Fibroblast of the conjunctiva (primary cell): ENCODE measurements around the gene SCN2A.
"Not testable (repeated sequence)": the region's sequence is repeated elsewhere in the genome, so short reads cannot be mapped to it uniquely, and the experiment has no call there.

Source experiments
- DNase-seq: peaks from one replicate; pipeline ENCODE4 v3.0.0-alpha.2; 2010; ENCODE audit warnings: low read depth

Gene SCN2A

DNA sequence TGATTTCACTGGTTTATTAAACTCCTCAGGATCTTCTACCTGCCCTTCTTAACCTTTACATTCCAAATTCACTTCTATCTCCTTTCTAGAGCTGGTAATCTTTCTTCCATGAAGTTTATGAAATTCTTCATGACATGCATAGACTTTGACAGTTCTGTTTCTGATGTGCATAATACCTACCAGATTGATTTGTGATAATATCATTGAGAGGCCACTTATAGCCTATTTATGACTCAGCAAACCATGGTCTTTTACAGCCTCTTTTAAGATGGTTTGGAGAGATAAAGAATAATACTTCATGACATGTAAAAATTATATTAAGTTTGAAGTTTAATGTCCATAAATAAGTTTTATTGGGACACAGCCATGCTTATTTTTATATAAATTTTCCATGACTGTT, 14.0 kb downstream of the SCN2A start:
- DNase-seq, result no peak

DNA sequence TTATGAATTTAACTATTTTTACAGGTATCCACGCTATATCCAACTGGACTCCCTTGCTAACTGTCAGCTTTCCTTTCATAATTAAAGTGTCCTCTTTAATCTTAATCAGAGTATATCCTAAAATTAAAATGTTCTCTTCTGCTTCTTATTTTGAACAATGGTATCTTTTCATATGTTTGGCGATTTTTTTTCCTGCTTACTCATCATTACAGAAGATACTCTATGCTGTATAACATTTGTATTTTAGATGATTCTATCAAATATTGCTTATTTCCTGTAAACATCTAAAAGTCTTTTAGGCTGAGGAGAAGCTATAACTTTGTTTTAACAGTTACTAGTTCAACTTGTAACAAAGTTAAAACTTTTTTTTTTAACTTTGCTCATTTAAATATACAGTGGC, 17.4 kb downstream of the SCN2A start:
- DNase-seq, result no peak

DNA sequence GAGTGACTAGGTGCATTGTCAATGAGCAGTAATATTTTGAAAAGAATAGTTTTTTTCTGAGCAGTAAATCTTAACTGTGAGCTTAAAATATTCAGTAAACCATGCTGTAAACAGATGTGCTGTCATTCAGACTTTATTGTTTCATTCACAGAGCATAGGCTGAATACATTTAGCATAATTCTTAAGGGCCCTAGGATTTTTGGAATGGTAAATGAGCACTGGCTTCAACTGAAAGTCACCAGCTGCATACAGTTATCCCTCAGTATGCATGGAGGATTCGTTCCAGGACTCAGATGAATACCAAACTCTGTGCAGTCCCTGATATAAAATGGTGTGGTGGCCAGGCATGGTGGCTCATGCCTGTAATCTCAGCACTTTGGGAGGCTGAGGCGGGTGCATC, 21.1 kb downstream of the SCN2A start:
- not testable (repeated sequence) for DNase-seq

DNA sequence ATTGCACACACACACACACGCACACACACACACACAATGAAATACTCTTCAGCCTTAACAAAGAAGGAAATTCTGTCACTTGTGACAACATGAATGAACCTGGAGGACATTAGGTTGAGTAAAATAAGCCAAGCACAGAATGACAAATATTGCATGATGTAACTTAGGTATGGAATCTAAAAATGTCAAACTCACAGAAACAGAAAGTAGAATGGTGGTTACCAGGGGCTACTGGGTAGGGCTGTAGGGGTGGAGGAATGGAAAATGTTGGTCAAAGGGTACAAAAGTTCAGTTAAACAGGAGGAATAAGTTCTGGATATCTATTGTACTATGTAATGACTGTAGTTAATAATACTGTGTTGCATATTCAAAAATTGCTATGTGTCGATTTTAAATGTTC, 29.5 kb downstream of the SCN2A start:
- no peak for DNase-seq

DNA sequence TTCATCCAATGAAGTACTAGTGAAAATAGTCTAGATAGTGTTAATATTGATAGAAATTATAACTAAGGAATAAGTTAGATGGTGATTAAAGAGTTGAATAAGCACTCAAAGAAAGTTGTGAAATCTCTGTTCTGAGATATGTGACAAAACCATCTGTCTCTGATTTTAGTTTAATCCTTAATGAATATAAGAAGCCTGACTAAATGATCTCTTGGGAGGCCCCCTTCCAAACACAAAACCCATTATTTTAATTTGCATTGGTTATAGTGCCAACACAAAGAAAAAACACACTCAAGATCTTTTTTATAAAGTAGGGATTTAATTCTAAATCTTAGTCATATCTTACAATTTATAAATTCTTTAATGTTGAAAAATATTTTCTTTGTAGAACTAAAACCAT, 34.0 kb downstream of the SCN2A start:
- DNase-seq, result peak; percentile 16

DNA sequence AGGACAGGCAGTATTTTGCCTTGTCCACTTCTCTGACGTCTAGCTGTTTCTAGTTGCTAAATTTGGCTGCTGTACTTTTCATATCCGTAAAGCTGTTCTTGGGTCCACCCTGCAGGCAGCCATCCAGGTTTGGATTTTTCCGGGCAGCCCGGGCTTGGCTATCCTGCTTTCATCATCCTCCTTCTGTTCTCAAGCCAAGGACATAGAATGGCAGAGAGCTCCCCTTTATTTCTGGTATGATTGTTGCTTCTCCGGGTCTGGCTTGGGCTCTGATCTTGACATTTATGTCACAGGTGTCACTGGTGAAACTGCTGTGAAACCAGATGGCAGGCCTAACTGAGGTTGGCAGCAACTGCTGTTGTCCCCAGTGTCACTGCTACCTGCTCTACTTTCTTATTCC, 35.5 kb downstream of the SCN2A start:
- peak; percentile 71 for DNase-seq

DNA sequence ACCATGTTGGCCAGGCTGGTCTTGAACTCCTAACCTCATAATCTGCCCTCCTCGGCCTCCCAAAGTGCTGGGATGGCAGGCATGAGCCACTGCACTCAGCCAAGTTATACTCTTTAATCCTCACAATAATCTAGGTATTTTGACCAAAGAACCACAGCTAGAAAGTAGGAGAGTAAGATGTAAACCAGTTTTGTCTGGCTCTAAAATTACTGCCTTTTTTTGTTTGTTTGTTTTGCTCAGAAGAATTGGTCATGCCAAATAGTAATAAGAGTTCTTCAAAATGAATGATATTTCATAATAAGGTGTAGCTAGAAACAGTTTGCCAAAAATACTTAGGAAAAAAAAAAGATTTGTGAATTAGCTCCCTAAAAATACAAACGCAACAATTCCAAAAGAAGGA, 36.7 kb downstream of the SCN2A start:
- DNase-seq, result no peak

DNA sequence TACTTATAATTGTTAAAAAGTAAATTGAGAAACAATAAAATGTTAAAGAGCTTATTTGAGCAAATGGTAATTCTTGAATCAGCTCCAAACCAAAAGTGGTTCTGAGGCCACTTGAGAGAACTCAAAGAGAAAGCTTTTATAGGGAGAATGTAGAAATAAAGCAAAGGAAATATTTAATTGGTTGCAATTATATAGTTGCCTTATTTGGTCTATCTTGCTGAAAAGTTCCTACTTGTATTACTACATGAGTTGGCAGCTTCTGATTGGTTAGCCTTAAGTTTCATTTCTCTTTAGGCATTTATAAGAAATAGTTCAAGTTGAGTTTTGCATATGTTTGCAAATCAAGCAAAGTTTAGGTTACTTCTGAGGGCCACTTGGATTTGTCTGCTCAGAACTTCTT, 38.1 kb downstream of the SCN2A start:
- peak; percentile 20 for DNase-seq

DNA sequence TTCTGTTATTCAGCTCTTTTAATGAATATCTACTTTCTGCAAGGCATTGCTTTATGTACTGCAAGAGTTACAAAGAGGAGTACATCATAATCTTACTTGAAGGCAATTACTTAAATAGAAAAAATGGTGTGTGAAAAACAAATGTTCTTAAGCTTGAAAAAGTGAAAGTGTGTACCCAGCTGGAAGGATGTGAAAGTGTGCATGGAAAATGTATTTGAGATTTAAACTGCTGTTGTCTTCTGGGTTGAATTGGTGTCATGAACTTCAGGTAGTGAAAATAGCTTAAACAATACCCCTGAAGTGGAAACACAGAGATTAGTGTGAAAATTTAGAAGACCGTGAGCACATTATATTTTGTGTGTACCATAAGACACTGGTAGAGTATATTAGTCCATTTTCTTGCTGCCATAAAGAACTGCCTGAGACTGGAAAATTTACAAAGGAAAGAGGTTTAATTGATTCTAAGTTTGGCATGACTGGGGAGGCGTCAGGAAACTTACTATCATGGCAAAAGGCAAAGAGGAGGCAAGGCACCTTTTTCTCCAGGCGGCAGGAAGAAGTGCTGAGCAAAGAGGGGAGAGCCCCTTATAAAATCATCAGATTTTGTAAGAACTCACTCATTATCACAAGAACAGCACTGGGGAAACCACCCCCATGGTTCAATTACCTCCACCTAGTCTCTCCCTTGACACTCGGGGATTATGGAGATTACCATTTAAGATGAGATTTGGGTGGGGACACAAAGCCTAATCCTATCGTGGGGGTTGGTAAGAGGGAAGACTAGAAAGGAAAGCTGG, 38.8 kb downstream of the SCN2A start:
- DNase-seq, result no peak

DNA sequence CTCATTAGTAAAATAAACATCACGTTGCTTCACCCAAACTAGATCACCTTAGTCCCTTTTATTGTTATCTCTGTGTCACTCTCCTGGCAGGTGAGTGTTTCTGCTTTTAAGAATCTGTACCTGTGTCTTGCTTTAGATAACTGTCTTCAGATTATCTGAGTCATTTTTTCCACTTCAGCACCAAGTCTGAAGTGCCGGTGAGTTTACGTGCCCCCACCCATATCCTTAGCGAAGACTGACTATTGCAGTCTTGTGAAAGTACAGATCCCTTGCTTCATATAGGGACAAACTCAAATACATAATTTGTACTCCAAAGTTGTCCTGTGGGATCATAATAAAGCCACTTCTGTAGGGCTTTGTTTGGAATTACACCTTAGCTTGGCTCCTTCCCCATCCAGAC, 41.1 kb downstream of the SCN2A start:
- no peak for DNase-seq

DNA sequence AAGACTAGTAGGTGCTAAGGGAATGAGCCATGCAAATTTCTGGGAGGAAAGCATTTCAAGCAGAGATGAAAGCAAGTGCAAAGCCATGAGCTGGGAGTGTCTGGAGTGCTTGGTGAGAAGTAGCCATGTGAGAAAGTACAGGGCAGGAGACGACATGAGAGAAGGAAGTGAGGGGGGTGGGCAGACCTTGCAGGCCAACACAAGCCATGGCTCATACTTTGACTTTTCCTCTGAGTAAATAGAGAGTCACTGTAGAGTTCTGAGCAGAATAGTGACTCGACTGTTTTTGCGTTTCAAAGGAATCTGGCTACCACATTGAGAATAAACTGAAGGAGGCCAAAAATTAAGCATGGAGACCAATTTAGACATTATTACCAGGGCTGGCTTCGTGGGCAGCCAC, 42.2 kb downstream of the SCN2A start:
- no peak for DNase-seq

DNA sequence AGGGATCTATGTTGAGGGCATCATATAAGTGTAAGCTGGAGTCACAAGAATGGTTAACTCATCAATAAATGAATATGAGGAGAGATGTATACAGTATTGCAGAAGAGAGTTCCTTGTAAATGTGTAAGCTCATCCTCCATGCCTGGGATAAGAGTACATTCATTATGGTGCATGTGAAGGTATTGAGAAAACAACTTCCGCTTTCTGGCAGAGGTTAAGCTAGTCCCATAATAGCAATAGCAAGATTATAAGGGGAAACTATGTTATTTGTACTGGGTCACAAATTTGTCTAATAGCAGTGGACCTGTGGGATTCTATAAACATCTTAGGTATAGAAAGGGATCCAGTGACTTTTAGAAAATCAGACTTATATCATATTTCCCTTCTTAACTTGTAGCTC, 44.1 kb downstream of the SCN2A start:
- DNase-seq, result no peak

DNA sequence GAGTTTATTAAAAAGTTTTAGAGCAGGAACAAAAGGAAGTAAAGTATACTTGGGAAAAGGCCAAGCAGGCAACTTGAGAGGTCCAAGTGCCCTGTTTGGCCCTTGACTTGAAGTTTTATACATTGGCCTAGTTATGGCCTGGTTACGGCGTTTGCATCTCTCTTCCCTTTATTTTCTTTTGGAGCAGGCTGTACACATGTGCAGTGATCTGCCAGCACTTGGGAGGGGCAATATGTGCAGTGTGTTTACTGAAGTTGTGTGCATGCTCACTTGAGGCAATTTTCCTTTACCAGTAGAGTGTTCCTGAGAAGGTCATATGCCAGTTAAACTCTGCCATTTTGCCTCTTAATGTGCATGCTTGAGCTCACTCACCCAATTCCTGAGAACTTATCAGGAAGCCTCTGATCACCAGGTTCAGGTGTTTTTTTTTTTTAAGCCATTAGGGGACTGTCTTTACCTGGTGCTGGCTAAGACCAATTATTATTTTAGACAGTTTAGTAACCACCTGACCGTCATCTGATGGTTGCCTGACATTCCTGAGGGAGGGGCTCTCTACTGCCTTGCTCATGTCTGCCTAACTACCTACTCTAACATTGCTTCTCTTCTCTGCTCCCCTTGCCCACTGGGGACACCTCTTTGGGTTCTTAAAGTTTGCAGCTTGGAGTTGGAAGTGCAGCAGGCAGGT, 48.0 kb downstream of the SCN2A start:
- DNase-seq, result no peak

DNA sequence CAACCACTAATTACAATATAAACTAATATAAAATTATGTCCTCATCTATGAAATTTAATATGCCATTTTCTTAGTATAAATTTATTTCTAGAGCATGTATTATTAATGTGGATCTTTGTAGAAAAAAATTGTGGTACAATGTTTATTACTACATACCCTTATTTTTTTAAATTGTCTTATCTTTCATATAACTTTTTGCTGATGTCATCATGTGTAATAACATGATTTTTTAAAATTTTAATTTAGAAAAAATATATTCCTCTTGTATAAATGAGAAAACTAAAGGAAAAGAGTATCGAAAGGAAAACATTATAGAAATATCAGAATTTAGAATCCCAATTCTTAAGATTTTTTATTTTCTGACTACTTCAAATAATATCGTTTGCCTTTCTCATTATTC, 49.9 kb downstream of the SCN2A start:
- DNase-seq, result no peak

DNA sequence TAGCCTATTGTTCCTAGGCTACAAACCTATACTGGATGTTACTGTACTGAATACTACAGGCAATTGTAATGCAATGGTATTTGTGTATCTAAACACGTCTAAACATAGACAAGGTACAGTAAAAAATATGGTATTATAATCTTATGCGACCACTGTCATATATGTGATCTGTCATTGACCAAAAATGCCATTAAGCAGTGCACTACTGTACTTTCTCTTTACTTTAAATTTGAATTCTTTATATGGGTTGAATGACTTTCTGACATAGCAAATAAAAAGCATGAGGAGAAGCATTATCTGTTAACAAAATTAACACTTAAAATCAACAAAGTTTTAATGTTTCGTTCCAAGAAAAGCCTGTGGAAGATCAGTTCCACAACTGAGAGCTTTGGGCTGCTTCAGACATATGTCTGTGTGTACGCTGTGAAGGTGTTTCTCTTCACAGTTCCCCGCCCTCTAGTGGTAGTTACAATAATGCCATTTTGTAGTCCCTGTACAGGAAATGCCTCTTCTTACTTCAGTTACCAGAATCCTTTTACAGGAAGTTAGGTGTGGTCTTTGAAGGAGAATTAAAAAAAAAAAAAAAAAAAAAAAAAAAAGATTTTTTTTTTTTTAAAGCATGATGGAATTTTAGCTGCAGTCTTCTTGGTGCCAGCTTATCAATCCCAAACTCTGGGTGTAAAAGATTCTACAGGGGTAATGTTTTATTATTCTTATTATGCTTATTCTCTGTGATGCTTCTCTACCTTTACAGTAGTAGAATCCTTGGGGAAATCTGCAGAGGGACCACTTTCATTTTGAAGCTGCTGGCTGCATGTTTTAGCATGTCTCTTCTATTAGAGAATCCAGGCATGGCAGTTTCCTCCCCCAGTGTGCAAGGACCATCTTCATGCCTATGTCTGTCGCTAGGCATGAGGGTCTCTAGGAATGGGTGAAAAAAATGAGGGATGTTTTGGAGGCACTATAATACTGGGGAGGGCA, 54.5 kb downstream of the SCN2A start:
- DNase-seq, result peak; percentile 88

DNA sequence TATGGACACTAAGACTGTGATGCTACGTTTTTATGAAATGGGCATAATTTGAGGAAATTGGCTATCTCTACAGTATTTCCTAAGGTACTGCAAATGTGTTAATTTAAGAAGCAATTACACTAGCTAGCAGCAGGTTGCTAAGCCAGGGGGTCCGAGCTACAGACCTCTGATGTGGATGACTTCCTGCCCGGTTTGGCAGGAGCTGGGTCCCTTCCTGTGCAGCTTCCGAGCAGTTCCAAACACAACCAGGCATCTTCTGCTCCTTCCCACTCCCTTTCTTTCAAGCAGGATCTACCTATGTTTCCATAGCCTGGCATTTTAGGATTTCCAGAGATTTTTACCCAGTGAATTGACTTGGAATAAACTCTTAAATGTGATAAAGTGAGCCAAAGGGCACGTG, 55.7 kb downstream of the SCN2A start:
- no peak for DNase-seq

DNA sequence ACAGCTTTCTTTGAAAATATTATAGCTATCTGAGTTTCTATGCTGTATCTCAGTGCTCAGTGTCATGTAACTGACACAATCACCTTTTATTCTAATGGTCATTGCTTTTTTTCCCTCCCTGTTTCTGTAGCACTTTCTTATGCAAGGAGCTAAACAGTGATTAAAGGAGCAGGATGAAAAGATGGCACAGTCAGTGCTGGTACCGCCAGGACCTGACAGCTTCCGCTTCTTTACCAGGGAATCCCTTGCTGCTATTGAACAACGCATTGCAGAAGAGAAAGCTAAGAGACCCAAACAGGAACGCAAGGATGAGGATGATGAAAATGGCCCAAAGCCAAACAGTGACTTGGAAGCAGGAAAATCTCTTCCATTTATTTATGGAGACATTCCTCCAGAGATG, 56.4 kb downstream of the SCN2A start:
- no peak for DNase-seq

DNA sequence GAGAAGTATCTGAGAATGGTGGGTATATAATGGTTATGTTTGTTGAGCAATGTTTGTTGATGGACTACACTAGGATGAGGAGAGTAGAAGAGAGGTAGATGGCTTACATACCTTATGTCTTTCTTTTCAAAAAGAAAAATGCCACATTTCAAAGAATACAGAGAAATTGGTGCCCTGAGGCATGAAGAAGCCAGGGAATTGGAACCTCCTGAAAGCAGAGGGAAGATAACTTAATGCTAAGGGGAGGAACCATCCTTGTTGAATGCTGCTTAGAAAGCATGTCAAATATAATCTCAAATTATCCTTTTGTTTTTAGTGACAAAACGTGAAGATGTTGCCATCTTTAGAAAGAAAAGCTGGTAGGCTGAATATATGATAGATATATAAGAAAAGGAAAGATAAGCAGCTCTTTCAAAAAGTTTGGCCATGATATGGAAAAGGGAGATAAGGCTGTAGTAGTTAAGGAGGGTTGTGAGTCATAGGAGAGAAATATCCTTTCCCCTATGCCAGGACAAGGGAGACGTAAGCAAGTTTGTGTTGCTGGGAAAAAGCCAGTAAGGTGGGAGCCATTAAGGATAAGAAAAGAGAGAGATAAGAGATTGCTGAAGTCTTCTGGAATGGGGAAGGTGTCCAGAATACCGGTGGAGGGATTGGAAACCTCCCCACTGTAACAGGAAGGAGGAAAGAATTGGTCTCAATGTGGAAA, 66.3 kb downstream of the SCN2A start:
- DNase-seq, result no peak

DNA sequence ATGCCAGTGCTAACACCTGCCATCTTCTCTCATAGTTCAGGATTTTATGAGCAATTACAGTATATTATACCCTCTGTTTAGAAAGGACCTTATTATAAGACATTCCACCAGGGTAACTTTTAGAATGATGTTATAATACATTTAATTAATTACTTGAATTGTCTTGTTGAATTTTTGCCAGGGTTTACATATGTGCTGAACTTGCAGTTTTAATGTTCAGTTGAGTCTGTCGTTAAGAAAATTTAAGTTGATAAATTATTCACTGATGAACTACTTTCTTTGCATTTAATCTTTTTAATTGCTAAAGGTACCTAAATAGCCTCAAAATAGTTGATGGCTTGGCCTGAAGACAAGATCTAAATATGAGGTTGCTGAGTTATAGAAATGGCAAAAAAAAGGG, 68.1 kb downstream of the SCN2A start:
- DNase-seq, result no peak

DNA sequence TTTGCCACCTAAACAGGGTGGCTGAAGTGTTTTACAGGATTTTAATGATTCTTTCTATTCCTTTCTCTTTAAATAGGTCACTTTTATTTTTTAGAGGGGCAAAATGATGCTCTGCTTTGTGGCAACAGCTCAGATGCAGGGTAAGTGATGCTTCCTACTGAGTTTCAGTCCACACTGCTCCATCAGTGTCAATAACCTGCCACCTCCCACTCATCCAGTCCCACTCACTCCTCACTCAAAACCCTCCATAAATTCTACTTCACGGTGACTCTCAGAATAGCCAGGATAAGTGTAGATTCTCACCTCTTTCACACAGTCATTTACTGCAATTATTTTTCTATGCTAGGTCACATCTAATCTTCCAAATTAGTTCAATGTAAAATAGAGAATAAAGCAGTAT, 72.7 kb downstream of the SCN2A start:
- DNase-seq, result no peak

DNA sequence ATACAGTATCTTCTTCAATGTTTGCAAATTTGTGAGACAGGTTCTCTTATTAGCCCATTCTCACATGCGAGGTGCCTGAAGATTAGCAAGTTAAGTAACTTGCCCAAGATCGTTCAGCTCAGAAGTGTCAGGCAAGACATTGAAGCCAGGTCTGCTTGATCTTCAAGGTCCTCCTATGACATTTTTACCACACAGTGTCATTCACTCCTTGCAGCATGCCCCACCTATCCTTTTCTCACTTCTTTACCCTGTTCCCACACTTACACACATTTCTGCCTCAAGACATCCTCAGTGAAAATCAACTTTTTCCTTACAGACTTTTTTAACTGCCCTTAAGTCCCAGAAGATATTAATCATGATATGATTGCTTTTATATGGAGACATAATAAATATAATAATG, 73.8 kb downstream of the SCN2A start:
- DNase-seq, result no peak

DNA sequence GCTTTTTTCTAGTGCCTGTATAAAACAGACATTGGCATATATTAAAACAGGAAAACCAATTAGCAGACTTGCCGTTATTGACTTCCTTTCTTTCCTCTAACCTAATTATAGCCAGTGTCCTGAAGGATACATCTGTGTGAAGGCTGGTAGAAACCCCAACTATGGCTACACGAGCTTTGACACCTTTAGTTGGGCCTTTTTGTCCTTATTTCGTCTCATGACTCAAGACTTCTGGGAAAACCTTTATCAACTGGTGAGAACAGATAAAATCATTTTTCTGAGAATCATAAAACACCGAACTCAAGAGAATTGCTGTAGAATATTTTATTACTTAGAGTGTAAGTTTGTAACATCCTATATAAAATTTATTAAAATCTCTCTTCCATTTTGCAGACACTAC, 74.3 kb downstream of the SCN2A start:
- no peak for DNase-seq
